Hematopoietic multipotent progenitor cell (in vitro differentiated cells): ENCODE results near the gene CCT6A. TPM values are rescaled to one million over a fixed set of nuclear protein-coding genes. Genes with fewer than 3 reads are reported as not detected.
A peak's percentile ranks its signal among the peaks of the same experiment; 100 is the strongest.
"Not testable (repeated sequence)": the region's sequence is repeated elsewhere in the genome, so short reads cannot be mapped to it uniquely, and the experiment has no call there.

Source experiments
- DNase-seq, 3 donors: peaks; one replicate each; pipeline ENCODE4 v3.0.0-alpha.2; 2011 to 2015; ENCODE audit warnings: low read depth in 2 of 3, low spot score in 2 of 3
- total RNA-seq: library from RNA; depleted of rRNA; stranded (reverse); fragments of >200 nt; gene quantifications from one replicate; pipeline ENCODE4 v1.2.3, GENCODE V29; 2012

CCT6A gene
- total RNA-seq, 1 donor = 81.9 TPM

GRCh38 chr7:56051053-56051338, 569 bp upstream of the CCT6A start:
- DNase-seq = no peak

- DNase-seq = no peak
Observed at GRCh38 chr7:56053379-56053778, 1.8 kb downstream of the CCT6A start.

- DNase-seq = no peak
Observed at GRCh38 chr7:56053993-56054392, 2.4 kb downstream of the CCT6A start.

GRCh38 chr7:56062382-56062781, 10.8 kb downstream of the CCT6A start:
- peak in 1 of 3 donors; percentile 18 for DNase-seq

GRCh38 chr7:56063500-56063881, 11.9 kb downstream of the CCT6A start:
- no peak for DNase-seq

GRCh38 chr7:56063882-56064625, 12.5 kb downstream of the CCT6A start, which contains the start of gene SUMF2:
TSS of gene SUMF2 (plus strand) at chr7:56064286. CDS start at chr7:56064312, 26 bp downstream.
- DNase-seq = peak; percentile 89 to 91 (median 89)

- DNase-seq = not testable (repeated sequence)
Observed at GRCh38 chr7:56066376-56066775, 14.8 kb downstream of the CCT6A start.

- peak; percentile 36 to 82 (median 61) for DNase-seq
Observed at GRCh38 chr7:56074371-56074791, 22.8 kb downstream of the CCT6A start.

- DNase-seq = no peak
Observed at GRCh38 chr7:56077681-56078080, 26.1 kb downstream of the CCT6A start.

- DNase-seq = no peak
Observed at GRCh38 chr7:56078196-56078595, 26.6 kb downstream of the CCT6A start.

GRCh38 chr7:56079450-56080185, 28.1 kb downstream of the CCT6A start:
- DNase-seq = no peak

GRCh38 chr7:56080726-56081435, 29.3 kb downstream of the CCT6A start:
- not testable (repeated sequence) for DNase-seq

- DNase-seq = no peak
Observed at GRCh38 chr7:56081626-56082340, 30.2 kb downstream of the CCT6A start.

GRCh38 chr7:56083150-56083785, 31.7 kb downstream of the CCT6A start:
- DNase-seq = no peak

GRCh38 chr7:56086761-56087160, 35.2 kb downstream of the CCT6A start:
- no peak for DNase-seq

GRCh38 chr7:56087445-56087844, 35.9 kb downstream of the CCT6A start:
- no peak for DNase-seq

GRCh38 chr7:56091591-56091990, 40.0 kb downstream of the CCT6A start:
- no peak for DNase-seq

GRCh38 chr7:56092388-56092787, 40.8 kb downstream of the CCT6A start:
- DNase-seq = not testable (repeated sequence)

GRCh38 chr7:56092789-56093531, 41.4 kb downstream of the CCT6A start, which contains the start of gene PHKG1:
TSS of gene PHKG1 (minus strand) at chr7:56092952. CDS start at chr7:56088941, 4,011 bp downstream.
- DNase-seq = no peak

GRCh38 chr7:56097700-56098099, 46.1 kb downstream of the CCT6A start:
- DNase-seq = no peak
